Keratinocyte (primary cell): ENCODE data around the gene CEACAM6.

ENCODE experiments used
- EZH2 ChIP-seq: IDR thresholded peaks from one replicate; pipeline ENCODE4 v1.6.1; 2012; ENCODE audit warnings: inconsistent platforms, mild to moderate bottlenecking, low read length, moderate library complexity
- TF ChIP-seq, protein P1 (sequence below), 3 experiments: IDR thresholded peaks in 1 of 3; conservative IDR thresholded peaks in 1 of 3; optimal IDR thresholded peaks in 1 of 3; 2 replicates in 2 of 3; 3 replicates in 1 of 3; pipeline versions ENCODE3 to v1.5.1; 2011; ENCODE audit warnings: low read length in 3 of 3, mild to moderate bottlenecking in 3 of 3, moderate library complexity in 2 of 3, control low read depth in 1 of 3, inconsistent platforms in 1 of 3; ENCODE audit not compliant: insufficient read depth in 2 of 3; ENCODE audit errors: extremely low read depth in 1 of 3

DNA sequence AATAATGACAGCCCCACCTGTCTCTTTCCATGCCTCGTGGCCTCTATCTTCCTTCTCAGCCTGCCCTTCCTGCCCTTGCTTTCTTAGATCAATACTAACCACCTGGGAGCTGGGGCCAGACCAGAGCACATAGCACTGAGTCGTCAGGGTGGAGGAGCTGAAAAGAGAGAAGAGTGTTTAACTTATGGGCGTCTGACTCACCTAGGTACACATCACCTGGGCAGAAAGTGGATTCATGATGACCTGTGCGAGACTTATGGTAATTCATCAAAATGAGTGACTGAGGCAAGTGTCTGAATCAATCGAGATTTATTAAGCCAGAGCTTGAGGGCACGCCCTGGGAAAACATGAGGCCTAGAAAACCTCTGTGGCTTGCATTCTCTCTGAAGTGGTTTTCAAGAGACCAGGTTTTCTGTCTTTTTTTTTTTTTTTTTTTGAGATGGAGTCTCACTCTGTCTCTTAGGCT lies 19.2 kb downstream of the CEACAM6 start:
- TF ChIP-seq, protein P1, sequence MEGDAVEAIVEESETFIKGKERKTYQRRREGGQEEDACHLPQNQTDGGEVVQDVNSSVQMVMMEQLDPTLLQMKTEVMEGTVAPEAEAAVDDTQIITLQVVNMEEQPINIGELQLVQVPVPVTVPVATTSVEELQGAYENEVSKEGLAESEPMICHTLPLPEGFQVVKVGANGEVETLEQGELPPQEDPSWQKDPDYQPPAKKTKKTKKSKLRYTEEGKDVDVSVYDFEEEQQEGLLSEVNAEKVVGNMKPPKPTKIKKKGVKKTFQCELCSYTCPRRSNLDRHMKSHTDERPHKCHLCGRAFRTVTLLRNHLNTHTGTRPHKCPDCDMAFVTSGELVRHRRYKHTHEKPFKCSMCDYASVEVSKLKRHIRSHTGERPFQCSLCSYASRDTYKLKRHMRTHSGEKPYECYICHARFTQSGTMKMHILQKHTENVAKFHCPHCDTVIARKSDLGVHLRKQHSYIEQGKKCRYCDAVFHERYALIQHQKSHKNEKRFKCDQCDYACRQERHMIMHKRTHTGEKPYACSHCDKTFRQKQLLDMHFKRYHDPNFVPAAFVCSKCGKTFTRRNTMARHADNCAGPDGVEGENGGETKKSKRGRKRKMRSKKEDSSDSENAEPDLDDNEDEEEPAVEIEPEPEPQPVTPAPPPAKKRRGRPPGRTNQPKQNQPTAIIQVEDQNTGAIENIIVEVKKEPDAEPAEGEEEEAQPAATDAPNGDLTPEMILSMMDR (optimal IDR thresholded peaks at IDR 0.05 in 1 of 3, IDR thresholded peaks at IDR 0.05 in 1 of 3, conservative IDR thresholded peaks at IDR 0.05 in 1 of 3; ENCODE audit: extremely low read depth in 1 of 3, insufficient read depth in 2 of 3, low read length in 3 of 3) = no peak
- no peak for TF ChIP-seq EZH2
